ENCODE data around the gene MEGF10.
"Not testable (repeated sequence)": the region's sequence is repeated elsewhere in the genome, so short reads cannot be mapped to it uniquely, and the experiment has no call there.

MEGF10 gene

DNA sequence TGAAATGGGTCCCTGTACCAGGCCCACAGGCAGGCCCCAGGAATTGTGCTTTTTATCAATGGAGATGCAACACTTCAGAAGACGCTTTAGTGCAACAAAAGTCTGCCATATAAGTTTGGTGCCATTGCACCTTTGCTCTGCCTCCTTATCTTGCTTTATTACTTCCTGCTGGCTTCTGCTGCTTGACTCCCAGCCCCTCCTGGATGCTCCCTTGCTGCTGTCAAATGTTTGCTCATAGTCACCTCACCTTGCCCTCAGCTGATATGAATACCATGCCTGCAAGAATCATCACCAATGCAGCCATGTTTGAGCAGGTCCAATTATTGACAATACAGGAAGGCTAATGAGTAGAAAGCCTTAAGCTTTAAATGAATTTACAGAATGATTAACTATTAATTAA lies 25.4 kb downstream of the MEGF10 start:
- no peak for DNase-seq (ENCODE audit: low read depth)
- no peak overlapping the region for H3K4me3 ChIP-seq (ENCODE audit: low read depth, low read length)
- TF ChIP-seq, protein P1, sequence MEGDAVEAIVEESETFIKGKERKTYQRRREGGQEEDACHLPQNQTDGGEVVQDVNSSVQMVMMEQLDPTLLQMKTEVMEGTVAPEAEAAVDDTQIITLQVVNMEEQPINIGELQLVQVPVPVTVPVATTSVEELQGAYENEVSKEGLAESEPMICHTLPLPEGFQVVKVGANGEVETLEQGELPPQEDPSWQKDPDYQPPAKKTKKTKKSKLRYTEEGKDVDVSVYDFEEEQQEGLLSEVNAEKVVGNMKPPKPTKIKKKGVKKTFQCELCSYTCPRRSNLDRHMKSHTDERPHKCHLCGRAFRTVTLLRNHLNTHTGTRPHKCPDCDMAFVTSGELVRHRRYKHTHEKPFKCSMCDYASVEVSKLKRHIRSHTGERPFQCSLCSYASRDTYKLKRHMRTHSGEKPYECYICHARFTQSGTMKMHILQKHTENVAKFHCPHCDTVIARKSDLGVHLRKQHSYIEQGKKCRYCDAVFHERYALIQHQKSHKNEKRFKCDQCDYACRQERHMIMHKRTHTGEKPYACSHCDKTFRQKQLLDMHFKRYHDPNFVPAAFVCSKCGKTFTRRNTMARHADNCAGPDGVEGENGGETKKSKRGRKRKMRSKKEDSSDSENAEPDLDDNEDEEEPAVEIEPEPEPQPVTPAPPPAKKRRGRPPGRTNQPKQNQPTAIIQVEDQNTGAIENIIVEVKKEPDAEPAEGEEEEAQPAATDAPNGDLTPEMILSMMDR (IDR thresholded peaks at IDR 0.05; ENCODE audit: low read depth, low read length, missing control alignments) = no peak

DNA sequence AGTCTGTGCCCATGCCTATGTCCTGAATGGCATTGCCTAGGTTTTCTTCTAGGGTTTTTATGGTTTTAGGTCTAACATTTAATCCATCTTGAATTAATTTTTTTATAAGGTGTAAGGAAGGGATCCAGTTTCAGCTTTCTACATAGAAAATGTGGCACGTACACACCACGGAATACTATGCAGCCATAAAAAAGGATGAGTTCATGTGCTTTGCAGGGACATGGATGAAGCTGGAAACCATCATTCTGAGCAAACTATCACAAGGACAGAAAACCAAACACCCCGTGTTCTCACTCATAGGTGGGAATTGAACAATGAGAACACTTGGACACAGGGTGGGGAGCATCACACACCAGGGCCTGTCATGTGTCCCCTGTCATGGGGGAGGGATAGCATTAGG lies 26.8 kb downstream of the MEGF10 start:
- H3K4me3 ChIP-seq (ENCODE audit: low read depth, low read length); DNase-seq (ENCODE audit: low read depth): not testable (repeated sequence)

DNA sequence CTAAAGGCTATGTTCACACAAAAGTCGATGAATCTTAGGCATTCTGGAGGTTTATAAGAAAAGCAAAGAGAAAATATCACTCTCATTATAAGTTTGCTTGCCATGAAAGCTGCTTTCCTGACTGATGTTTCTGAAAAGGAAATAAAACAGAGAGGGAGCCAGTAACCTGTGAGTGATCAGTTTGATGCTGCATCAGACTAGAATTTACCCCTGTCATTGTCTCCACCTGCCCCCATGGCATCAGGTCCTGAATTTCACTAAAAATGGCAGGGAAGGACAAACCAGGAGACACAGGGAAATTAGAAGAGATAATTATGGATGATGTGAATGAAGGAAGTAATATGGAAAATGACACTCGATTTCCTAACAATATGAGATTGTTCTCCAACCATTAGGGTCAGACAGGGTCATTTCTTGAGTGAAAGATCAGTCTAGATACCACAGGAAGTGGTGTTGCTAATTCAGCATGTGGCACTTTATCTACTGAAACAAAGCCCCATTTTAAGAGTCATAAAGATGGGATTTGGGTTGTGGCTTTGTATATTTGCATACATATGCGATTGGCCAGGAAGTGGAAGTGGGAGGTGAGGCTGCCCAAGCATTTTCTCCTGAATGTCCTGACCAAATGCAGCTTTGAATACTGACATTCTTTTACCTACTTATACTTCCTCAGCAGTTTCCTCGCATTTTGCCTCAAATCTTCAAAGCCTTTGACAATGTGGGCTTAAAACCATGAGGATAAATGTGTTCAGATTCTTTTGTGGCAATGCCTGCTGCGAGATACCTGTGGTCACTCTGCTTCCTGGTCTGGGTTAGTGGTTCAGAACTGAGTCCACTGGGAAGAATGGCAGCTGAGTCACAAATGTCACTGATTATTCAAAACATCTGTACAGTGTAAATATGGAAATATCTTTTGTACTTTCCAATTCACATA lies 29.7 kb downstream of the MEGF10 start:
- TF ChIP-seq, protein P1 (IDR thresholded peaks at IDR 0.05; ENCODE audit: low read depth, low read length, missing control alignments) = no peak
- peak; percentile 45 for DNase-seq (ENCODE audit: low read depth)
- H3K4me3 ChIP-seq (ENCODE audit: low read depth, low read length) = no peak overlapping the region

DNA sequence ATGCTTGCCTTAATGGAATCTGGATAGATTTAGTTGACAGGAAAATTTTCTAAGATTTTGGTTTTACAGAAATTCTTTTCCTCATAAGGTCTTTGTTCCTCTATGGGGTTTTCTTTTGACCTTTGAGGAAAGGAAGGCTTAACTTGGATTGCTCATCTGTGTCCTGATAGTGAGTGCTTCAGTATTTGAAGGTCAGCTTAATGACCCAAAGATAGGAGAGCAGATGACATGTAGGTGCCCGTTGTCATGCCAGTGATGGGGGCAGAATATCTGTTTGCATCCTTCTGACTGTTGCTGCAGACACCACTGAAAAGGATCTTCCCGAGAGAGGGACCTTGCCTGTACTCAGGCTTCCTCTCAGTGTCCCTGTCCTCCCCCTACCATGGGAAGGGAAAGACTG lies 30.9 kb downstream of the MEGF10 start:
- no peak for DNase-seq (ENCODE audit: low read depth)
- TF ChIP-seq, protein P1 (IDR thresholded peaks at IDR 0.05; ENCODE audit: low read depth, low read length, missing control alignments) = no peak
- no peak overlapping the region for H3K4me3 ChIP-seq (ENCODE audit: low read depth, low read length)

DNA sequence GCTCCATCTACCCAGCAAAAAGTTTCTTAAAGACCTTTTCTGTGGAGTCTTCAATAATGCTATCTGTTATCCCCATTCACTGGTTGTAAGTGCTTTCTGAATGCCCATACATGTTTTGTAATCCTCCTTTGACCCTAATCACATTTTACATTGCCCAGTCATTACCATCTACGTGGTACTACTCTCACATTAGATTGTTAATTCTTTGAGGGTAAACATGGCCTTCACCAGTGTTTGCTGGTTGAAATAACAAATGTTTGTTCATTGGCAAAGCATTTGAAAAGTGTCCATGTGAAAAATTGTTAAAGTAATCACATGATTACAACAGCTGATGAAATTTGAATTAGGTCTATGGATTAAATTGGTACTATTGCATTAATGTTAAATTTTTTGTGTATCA lies 31.8 kb downstream of the MEGF10 start:
- DNase-seq (ENCODE audit: low read depth) = no peak
- TF ChIP-seq, protein P1 (IDR thresholded peaks at IDR 0.05; ENCODE audit: low read depth, low read length, missing control alignments) = no peak

DNA sequence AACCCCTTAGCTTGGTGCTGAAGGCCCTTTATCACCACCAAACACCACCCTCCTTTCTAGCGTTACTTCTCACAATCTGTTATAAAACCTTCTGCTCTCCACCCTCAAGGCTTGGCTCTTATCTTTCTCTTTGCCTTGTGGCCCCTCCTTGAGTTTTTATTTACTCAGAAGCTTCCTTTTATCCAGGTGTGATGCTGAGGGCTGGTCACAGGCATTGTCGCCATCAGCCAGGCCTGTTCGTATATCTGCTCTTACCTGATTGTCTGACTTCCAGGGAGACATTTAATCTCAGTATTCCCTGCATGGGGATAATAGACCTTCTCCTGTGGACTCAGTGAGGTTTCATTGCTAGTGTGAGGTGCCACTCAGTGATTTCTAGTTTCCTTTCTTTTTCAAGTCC lies 34.2 kb downstream of the MEGF10 start:
- TF ChIP-seq, protein P1 (IDR thresholded peaks at IDR 0.05; ENCODE audit: low read depth, low read length, missing control alignments) = no peak
- no peak overlapping the region for H3K4me3 ChIP-seq (ENCODE audit: low read depth, low read length)
- no peak for DNase-seq (ENCODE audit: low read depth)

More for the DNA sequence above, 31.8 kb downstream of the MEGF10 start:
- no peak overlapping the region for H3K4me3 ChIP-seq (ENCODE audit: low read depth, low read length)

DNA sequence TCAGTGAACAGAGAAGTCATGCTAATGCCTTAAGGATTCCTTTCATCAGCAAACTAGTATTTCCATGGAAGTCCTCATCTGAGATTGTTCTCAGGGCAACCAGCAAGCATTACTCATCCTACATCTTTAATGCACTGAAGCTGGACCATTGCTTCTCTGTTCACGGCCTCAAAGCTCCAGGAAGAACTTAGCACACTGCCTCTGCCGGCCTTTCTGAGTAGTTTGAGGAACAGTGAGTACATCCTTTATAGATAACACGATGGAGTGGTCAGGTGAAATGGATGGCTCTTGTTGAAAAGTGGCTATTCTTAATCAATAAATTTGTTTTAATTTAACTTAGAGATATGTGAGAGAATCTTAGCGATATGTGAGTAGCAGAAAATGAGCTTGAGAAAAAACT lies 35.8 kb downstream of the MEGF10 start:
- no peak overlapping the region for H3K4me3 ChIP-seq (ENCODE audit: low read depth, low read length)
- TF ChIP-seq, protein P1 (IDR thresholded peaks at IDR 0.05; ENCODE audit: low read depth, low read length, missing control alignments) = no peak
- no peak for DNase-seq (ENCODE audit: low read depth)
